RWPE1 (cell line): ENCODE measurements around the gene DUSP10.

Experiments
- CTCF ChIA-PET: fragments of 350-600 bp; sonication (Branson Sonifier 250); formaldehyde crosslinking; extraction: SDS; loops from one replicate; lab custom pipeline; 2021; lab: Yijun Ruan, JAX
- POLR2A ChIA-PET: fragments of 400-600 bp; formaldehyde crosslinking; extraction: SDS; loops from one replicate; lab custom pipeline; 2020; ENCODE audit warnings: antibody characterized with exemption; ENCODE audit not compliant: low non-redundant PET; lab: Yijun Ruan, JAX
- DNase-seq: peaks from one replicate; pipeline ENCODE4 v3.0.0; 2012; ENCODE audit warnings: low spot score
- H3K27ac ChIP-seq: fragments of 450-650 bp; 2 replicates; pipeline ENCODE4 v1.5.1; 2017
- TF ChIP-seq, protein P1 (sequence below): fragments of 450-650 bp; conservative IDR thresholded peaks from 2 replicates; pipeline ENCODE4 v1.5.1; 2017; ENCODE audit warnings: low read depth, mild to moderate bottlenecking

The DUSP10 gene

DNA sequence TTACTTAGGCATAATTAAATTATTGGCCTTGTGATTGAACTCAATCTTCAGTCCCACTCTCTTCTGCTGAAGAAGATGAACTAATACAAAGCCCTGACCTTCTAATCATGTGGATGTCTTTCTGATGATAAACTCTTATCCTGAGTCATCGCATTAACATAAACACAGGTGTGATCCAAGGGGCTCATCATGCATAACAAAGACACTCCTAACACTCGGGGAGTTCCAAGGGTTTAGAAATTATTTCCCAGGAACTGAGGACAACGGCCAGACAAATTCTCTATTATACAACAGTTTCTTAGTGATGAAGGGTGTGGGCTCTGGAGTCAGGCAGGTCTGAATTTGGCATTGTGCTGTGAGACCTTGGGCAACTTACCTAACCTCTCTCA, 18.0 kb downstream of the DUSP10 start:
- no peak for DNase-seq
- TF ChIP-seq, protein P1, sequence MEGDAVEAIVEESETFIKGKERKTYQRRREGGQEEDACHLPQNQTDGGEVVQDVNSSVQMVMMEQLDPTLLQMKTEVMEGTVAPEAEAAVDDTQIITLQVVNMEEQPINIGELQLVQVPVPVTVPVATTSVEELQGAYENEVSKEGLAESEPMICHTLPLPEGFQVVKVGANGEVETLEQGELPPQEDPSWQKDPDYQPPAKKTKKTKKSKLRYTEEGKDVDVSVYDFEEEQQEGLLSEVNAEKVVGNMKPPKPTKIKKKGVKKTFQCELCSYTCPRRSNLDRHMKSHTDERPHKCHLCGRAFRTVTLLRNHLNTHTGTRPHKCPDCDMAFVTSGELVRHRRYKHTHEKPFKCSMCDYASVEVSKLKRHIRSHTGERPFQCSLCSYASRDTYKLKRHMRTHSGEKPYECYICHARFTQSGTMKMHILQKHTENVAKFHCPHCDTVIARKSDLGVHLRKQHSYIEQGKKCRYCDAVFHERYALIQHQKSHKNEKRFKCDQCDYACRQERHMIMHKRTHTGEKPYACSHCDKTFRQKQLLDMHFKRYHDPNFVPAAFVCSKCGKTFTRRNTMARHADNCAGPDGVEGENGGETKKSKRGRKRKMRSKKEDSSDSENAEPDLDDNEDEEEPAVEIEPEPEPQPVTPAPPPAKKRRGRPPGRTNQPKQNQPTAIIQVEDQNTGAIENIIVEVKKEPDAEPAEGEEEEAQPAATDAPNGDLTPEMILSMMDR: no peak
- H3K27ac ChIP-seq: no peak overlapping the region
- POLR2A ChIA-PET: no interaction called here
- CTCF ChIA-PET: interaction anchor here (0.7 kb wide), 1 partner anchor 10 kb away, joined by 3 read pairs; no protein-coding TSS in a partner anchor

DNA sequence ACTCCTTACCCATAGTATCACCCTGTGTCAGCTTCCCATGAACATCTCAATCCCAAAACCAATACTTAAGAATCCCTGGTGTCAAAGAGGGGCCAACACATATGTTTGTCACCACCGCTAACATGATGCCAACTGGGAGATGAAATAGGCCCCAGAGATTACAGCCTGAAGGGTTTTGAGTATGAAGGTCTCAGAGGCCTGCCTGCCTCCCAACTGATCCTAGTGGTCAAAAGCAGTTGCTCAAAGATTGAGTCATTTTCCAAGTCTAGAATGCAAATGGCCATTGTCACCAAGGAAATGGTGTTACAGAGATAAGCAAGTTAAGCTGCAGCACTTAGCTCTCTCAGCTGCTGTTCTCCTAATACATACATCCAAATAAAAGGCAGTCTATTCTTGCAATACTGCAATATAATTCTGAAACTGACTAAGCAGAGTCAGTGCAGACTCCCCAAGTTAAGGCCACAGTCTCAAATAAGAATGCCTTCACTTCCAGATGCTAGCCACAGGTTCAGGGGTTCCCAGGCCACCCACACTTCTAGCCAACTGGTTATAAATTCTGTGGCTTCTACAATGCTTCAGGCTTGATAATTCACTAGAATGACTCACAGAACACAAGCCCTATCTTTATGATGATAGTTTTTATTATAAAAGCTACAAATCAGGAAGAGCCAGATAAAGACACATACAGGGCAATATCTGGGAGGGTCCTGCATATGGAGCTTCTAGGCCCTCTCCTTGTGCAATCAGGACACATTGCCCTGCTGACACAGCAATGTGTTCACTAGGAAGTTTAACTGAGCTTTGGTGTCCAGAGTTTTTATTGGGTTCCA, 18.7 kb downstream of the DUSP10 start:
- no peak for DNase-seq
- H3K27ac ChIP-seq: no peak overlapping the region
- TF ChIP-seq, protein P1: no peak
- ChIA-PET POLR2A (no interaction called here), CTCF (interaction anchor here (0.7 kb wide), 1 partner anchor 9 kb away, joined by 3 read pairs; no protein-coding TSS in a partner anchor)

DNA sequence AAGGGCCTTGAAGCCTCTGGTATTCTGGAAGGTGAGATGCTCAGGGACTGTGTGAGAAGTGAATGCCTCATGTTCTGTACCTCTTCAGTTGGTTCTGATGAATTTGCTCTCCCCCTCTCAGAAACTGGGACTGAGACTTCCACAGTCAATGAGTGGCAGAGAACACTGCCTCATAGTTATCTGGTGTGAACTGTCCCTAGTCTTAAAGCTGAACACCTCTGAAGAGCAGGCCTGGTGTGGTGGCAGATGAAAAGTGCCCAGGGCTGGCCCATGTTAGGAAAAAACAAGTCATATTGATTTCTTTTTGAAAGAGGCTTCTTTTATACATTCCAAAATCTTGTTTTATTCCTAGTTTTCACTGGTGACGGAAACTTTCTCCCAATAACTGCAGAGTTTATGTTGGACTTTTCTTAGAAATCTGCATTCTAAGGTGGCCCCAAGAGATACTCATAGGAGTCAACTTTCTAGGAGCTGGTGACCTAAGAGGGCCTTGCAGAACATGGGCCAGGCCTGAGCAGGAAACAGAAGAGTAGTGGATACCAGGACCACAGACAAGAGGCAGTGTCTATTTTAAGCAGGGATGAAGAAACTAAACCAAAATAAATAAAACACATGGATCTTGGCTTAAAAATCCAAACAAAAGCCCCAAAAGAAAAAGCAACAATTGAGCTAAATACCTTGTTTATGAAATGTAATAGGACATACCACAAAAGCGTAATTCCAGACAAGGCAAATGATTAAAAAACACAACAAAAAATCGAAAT, 19.5 kb downstream of the DUSP10 start:
- CTCF ChIA-PET: no interaction called here
- TF ChIP-seq, protein P1: no peak
- POLR2A ChIA-PET: no interaction called here
- H3K27ac ChIP-seq: no peak overlapping the region
- no peak for DNase-seq

DNA sequence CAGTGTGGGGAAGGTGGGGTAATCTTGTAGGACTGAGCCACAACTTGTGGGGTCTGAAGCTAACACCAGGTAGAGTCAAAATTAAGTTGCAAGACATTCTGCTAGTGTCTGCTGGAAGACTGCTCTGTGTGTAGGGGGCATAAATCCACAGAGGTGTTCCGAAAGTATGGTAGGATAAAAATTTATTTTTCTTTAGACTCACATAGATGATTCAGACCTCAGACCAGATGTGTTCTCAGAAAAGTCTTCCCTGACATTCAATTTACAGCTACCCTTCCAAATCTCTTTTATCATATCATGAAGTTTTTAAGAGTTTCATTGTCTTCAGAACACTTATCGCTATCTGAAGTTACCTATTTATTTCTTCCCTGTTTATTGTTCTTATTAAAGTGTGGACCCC, 21.3 kb downstream of the DUSP10 start:
- TF ChIP-seq, protein P1: no peak
- ChIA-PET CTCF (interaction anchor here (0.6 to 0.7 kb wide), 2 partner anchors 987 to 1349 kb away, joined by 3 to 4 read pairs; no protein-coding TSS in a partner anchor), POLR2A (interaction anchor here (0.5 kb wide), 1 partner anchor 100 kb away, joined by 3 read pairs; no protein-coding TSS in a partner anchor)
- H3K27ac ChIP-seq: no peak overlapping the region
- no peak for DNase-seq

DNA sequence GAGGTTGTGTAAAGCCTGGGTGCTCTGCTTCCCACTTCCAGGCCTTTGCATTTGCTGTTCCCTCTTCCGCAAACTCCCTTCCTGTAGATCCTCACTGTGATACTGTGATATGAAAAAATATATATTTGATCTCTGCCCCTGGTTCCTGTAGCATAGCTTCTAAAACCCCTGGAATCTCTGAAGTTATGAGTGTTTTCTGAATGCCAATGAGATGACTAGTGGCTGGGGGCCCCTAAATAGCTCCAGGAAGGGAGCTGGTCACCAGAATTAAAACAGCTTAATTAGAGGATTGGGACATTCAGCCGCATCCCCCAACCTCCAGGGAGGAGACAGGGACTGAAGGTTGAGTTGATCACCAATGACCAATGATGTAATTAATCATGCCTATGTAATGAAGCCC, 21.9 kb downstream of the DUSP10 start:
- CTCF ChIA-PET: interaction anchor here (0.6 to 0.7 kb wide), 2 partner anchors 986 to 1348 kb away, joined by 3 to 4 read pairs; no protein-coding TSS in a partner anchor
- TF ChIP-seq, protein P1: no peak
- POLR2A ChIA-PET: no interaction called here
- H3K27ac ChIP-seq: no peak overlapping the region
- no peak for DNase-seq

DNA sequence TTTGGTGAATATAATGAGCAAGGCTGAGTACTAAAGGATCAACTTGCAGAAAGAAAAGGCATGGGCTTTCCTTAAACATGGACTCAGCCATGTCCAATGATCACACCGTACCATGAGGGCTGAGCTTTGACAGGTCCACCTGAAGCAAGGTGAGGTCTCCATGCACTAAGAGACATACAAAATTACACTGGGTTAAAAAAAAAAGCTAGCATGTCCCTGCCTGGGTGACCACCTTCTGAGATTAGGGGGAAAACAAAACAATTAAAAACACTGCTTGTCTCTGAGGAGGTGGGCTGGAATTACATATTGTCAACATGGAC, 22.7 kb downstream of the DUSP10 start:
- DNase-seq: no peak
- CTCF ChIA-PET: interaction anchor here (0.6 kb wide), 2 partner anchors 56 to 210 kb away, joined by 3 read pairs; no protein-coding TSS in a partner anchor
- TF ChIP-seq, protein P1: no peak
- H3K27ac ChIP-seq: no peak overlapping the region
- POLR2A ChIA-PET: no interaction called here
